ENCODE results near the gene S1PR5. TPM values are rescaled to one million over a fixed set of nuclear protein-coding genes. Genes with fewer than 3 reads are reported as not detected.

Gene S1PR5
- 0.98 to 1.7 TPM (median 1.4 TPM) in 5 replicates for total RNA-seq (2022; extraction: Qiagen RNA extraction)

DNA sequence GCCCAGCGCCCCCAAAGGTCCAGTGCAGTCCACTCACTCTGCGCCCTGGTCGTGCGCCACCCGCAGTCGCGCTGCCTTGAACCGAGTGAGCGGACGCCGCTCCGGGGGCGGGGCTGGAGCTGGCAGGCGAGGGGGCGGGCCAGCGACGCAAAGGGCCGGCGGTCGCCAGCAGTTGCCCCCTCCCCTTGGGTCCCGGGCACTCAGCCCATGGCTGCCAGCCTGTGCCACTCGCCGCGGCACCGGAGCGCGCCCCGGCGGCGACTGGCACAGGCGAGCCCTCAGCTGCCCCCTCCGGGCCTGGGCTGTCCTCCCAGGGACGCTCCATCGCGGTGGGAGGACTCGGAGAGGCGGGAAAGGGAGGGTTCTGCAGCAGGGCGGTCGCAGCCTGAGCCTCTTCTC lies at the start of gene S1PR5:
Gene S1PR5 (minus strand): TSS at position 87 of the 399 bp plus-strand sequence. CDS start 2,436 bp downstream, outside the sequence.

DNA sequence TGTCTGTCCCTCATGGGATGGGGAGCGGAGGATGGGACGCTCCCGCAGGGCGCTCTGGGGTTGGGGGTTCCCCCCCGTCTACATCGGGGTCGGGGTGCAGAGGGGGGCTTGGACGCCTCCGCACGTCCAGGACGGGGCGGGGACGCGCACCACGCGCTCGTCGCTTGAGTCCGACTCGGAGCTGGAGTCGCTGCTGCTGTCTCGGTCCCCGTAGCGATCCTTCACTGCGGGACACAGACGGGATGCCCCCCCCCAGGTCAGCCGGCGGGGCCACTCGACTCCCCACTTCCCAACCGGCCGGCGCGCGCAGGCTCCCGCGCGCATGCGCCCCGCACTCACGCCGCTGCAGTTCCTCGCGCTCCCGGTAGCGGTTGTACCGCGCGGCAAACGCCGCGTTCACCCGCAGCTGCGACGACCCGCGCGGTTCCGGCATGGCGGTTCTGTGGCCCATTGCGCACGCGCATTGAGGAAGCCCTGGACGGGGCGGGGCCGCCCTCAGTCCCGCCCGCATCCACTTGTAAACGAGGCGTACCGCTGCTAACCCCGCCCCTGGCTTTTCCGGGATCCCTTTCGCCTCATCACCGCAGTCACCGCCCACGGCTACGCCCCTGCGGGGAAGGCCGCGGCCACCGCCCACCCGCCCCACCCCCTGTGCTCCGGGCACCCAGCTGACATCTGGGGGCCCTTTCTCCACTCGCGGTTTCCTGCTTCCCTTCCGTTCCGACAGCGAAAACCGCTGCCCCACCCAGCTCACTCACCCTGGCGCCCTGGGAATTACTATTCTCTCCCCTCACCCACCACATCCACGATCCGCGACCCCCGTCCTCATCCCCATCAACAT lies 48.5 kb upstream of the S1PR5 start, which contains the start of gene KRI1:
Gene KRI1 (minus strand): TSS at position 444 of the 841 bp plus-strand sequence. CDS start 11 bp downstream, at position 433.

GRCh38 chr19:10543420-10544241 lies 26.4 kb upstream of the S1PR5 start, which contains the start of gene ATG4D:
Gene ATG4D, plus strand, starts transcription at chr19:10543904. Its CDS starts 187 bp downstream, at chr19:10544091.

DNA sequence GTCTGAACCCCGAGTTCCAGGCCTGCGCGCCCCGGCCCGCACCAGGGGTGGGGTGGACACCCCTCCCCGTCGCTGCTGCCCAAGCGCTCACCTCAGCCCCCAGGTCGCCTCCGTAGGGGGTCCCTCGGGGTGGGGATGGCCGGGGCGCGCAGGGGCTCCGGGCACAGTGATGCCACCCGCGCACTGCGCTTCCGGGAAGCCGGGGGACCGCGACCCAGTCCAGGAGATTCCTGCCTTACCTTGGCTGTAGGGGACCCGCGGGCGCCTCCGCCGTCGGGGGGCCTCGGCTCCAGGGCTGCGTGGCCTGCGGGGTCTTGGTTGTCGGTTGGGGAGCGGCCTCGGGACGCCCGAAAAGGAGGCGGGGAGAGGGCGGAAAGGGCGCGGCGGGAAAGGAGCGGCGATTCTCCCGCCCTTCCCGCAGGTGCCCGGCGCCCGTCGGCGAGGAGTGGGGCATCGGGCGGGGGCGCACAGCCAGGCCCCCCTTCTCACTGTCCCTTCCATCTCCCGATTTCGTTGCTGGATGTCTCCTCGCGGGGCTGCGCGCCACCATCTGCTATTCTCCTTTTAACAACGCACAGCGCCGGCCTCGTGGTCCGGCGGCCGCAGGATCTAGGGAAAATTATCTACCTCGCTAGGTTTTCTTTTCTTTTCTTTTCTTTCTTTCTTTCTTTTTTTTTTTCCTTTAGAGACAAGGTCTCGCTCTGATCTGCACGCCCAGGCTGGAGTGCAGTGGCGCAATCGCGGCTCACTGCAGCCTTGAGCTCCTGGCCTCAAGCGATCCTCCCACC lies 14.1 kb downstream of the S1PR5 start, which contains the start of gene KEAP1:
Gene KEAP1 (minus strand): TSS at position 355 of the 788 bp plus-strand sequence. CDS start 3,323 bp downstream, outside the sequence.

Other genes starting within 250 kb of the S1PR5 start
- gene ICAM1, start 246.3 kb downstream of the S1PR5 start, total RNA-seq (2022; extraction: Qiagen RNA extraction): 2.7 to 4.3 TPM (median 3.6 TPM) in 5 replicates
- gene ICAM4, start 230.5 kb downstream of the S1PR5 start, total RNA-seq (2022; extraction: Qiagen RNA extraction): 0.09 to 0.11 TPM in 2 of 5 replicates, not detected in the others
- gene ICAM5, start 227.5 kb downstream of the S1PR5 start, total RNA-seq (2022; extraction: Qiagen RNA extraction): 0.19 to 0.93 TPM (median 0.81 TPM) in 5 replicates
- 0.68 to 1.6 TPM (median 1.5 TPM) in 5 replicates for gene ZGLP1, start 207.6 kb downstream of the S1PR5 start, total RNA-seq (2022; extraction: Qiagen RNA extraction)
- gene FDX2, start 201.4 kb downstream of the S1PR5 start, total RNA-seq (2022; extraction: Qiagen RNA extraction): 23.4 to 36.5 TPM (median 29.9 TPM) in 5 replicates
- gene RAVER1, start 183.9 kb downstream of the S1PR5 start, total RNA-seq (2022; extraction: Qiagen RNA extraction): 16.7 to 32.5 TPM (median 30.2 TPM) in 5 replicates
- gene ICAM3, start 177.8 kb downstream of the S1PR5 start, total RNA-seq (2022; extraction: Qiagen RNA extraction): 6.7 to 9.7 TPM (median 8.2 TPM) in 5 replicates
- gene TYK2, start 136.9 kb downstream of the S1PR5 start, total RNA-seq (2022; extraction: Qiagen RNA extraction): 27.7 to 47.5 TPM (median 44.4 TPM) in 5 replicates
- 155 to 208 TPM (median 189 TPM) in 5 replicates for gene CDC37, start 113.9 kb downstream of the S1PR5 start, total RNA-seq (2022; extraction: Qiagen RNA extraction)
- 3.3 to 5.2 TPM (median 4.7 TPM) in 5 replicates for gene PDE4A, start 96.9 kb downstream of the S1PR5 start, total RNA-seq (2022; extraction: Qiagen RNA extraction)
- gene KEAP1, start 14.1 kb downstream of the S1PR5 start, total RNA-seq (2022; extraction: Qiagen RNA extraction): 51.2 to 65.3 TPM (median 56.6 TPM) in 5 replicates
- gene ATG4D, start 26.5 kb upstream of the S1PR5 start, total RNA-seq (2022; extraction: Qiagen RNA extraction): 16.4 to 21.2 TPM (median 20.6 TPM) in 5 replicates
- gene KRI1, start 48.6 kb upstream of the S1PR5 start, total RNA-seq (2022; extraction: Qiagen RNA extraction): 13.0 to 18.8 TPM (median 16.6 TPM) in 5 replicates
- 4.6 to 5.9 TPM (median 5.3 TPM) in 5 replicates for gene CDKN2D, start 51.5 kb upstream of the S1PR5 start, total RNA-seq (2022; extraction: Qiagen RNA extraction)
- gene AP1M2, start 69.9 kb upstream of the S1PR5 start, total RNA-seq (2022; extraction: Qiagen RNA extraction): 25.7 to 36.9 TPM (median 30.2 TPM) in 5 replicates
- gene SLC44A2, start 108.1 kb upstream of the S1PR5 start, total RNA-seq (2022; extraction: Qiagen RNA extraction): 6.8 to 9.8 TPM (median 8.8 TPM) in 5 replicates
- gene ILF3, start 136.9 kb upstream of the S1PR5 start, total RNA-seq (2022; extraction: Qiagen RNA extraction): 132 to 191 TPM (median 177 TPM) in 5 replicates
- gene QTRT1, start 184.0 kb upstream of the S1PR5 start, total RNA-seq (2022; extraction: Qiagen RNA extraction): 25.9 to 31.2 TPM (median 30.5 TPM) in 5 replicates
- gene DNM2, start 200.6 kb upstream of the S1PR5 start, total RNA-seq (2022; extraction: Qiagen RNA extraction): 42.4 to 60.9 TPM (median 58.5 TPM) in 5 replicates